Measurements from ENCODE around the gene SPANXN2.
"Not testable (repeated sequence)": the region's sequence is repeated elsewhere in the genome, so short reads cannot be mapped to it uniquely, and the experiment has no call there.

- not testable (repeated sequence) for TF ChIP-seq CTCF (IDR thresholded peaks at IDR 0.05; ENCODE audit: insufficient read depth, low read length); POLR2AphosphoS5 (IDR thresholded peaks at IDR 0.05; ENCODE audit: low read depth); GABPA (IDR thresholded peaks at IDR 0.05; ENCODE audit: low read depth); REST (IDR thresholded peaks at IDR 0.05; ENCODE audit: insufficient replicate concordance, low read depth); SPI1 (IDR thresholded peaks at IDR 0.05; ENCODE audit: borderline replicate concordance, low read depth)
Measured at GRCh38 chrX:143767789-143768188, 47.2 kb upstream of the SPANXN2 start.

Data from HL-60 (cell line).